ENCODE results near the gene CANX. TPM values are rescaled to one million over a fixed set of nuclear protein-coding genes. Genes with fewer than 3 reads are reported as not detected.
"Not testable (repeated sequence)": the region's sequence is repeated elsewhere in the genome, so short reads cannot be mapped to it uniquely, and the experiment has no call there.

CANX gene, protein sequence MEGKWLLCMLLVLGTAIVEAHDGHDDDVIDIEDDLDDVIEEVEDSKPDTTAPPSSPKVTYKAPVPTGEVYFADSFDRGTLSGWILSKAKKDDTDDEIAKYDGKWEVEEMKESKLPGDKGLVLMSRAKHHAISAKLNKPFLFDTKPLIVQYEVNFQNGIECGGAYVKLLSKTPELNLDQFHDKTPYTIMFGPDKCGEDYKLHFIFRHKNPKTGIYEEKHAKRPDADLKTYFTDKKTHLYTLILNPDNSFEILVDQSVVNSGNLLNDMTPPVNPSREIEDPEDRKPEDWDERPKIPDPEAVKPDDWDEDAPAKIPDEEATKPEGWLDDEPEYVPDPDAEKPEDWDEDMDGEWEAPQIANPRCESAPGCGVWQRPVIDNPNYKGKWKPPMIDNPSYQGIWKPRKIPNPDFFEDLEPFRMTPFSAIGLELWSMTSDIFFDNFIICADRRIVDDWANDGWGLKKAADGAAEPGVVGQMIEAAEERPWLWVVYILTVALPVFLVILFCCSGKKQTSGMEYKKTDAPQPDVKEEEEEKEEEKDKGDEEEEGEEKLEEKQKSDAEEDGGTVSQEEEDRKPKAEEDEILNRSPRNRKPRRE
- 633 and 1,197 TPM in 2 replicates for total RNA-seq

DNA sequence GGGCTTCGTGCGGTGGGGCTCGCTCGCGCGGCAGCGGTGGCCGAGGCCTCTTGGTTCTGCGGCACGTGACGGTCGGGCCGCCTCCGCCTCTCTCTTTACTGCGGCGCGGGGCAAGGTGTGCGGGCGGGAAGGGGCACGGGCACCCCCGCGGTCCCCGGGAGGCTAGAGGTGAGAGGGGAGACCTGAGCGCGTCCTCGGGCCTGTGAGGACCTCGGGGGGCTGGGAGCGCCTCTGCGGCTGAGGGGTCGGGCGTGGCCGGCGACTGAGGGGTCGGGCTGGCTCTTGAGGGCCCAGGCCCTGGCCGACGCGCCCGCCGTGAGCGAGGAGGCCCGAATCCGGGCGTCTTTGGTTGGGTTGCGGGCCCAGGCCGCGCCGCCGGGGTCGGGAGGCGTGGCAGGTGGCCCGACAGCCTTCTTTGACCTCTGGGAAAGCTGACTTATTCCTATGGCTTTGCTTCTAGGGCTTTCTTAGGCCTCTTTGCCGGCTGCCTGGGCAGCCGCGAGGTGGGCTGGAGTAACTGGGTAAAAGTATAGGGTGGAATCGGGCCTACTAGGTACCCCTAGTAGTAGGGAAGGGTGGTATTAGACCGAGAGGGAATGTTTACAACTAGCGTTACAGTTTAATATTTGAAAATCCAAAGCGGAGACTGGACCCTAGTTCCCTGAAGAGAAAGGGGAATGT is at the start of gene CANX:
Gene CANX (plus strand): TSS at position 33 of the 681 bp plus-strand sequence. CDS start 6,715 bp downstream, outside the sequence.
- DNase-seq (ENCODE audit: low read depth, low spot score), result no peak

- DNase-seq (ENCODE audit: low read depth, low spot score), result not testable (repeated sequence)
Measured at GRCh38 chr5:179649166-179649703, 49.5 kb upstream of the CANX start.

GRCh38 chr5:179650245-179650644 is 48.5 kb upstream of the CANX start:
- DNase-seq (ENCODE audit: low read depth, low spot score), result not testable (repeated sequence)

GRCh38 chr5:179653135-179653534 is 45.6 kb upstream of the CANX start:
- not testable (repeated sequence) for DNase-seq (ENCODE audit: low read depth, low spot score)

DNA sequence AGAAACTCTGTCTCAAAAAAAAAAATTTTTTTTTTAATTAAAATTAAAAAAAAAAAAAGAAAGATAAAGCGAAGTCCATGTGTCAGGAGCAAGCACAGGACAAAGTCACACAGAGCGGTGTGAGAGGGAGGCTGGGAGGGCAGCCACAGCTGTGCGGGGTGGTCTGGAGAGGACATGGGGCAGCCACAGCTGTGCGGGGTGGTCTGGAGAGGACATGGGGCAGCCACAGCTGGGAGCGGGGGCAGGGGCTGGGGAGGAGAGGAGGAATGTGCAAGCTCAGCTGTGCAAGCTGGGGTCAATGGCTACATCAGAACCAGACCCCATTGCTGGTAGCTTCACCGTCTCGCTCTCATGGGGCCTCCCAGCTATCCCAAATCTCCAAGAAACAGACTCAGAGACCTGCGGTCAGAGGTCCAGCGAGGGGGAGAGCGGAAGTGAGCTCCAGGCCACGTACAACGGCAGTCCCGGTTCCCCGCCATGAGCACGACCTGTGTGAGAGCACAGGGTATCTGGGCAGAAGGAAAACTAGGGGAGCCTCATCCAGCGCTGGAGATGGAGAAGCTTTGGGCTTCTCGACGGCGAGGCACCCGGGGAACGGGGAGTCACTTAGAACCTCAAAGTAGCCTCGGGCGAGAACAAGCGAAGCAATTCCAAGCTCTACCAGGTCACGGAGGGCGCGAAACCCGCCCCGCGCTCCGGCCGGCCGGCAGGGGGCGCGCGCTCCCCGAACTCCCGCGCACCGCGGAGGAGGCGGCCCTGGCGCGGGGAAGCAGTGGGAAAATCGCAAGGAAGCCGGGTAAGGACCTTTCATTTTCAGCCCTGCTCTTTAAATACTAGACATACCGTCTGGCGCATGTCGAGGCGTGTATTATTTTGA is 41.2 kb upstream of the CANX start:
- DNase-seq (ENCODE audit: low read depth, low spot score), result not testable (repeated sequence)

GRCh38 chr5:179658179-179658856 is 40.4 kb upstream of the CANX start:
- not testable (repeated sequence) for DNase-seq (ENCODE audit: low read depth, low spot score)

- DNase-seq (ENCODE audit: low read depth, low spot score), result not testable (repeated sequence)
Measured at GRCh38 chr5:179661647-179662046, 37.1 kb upstream of the CANX start.

DNA sequence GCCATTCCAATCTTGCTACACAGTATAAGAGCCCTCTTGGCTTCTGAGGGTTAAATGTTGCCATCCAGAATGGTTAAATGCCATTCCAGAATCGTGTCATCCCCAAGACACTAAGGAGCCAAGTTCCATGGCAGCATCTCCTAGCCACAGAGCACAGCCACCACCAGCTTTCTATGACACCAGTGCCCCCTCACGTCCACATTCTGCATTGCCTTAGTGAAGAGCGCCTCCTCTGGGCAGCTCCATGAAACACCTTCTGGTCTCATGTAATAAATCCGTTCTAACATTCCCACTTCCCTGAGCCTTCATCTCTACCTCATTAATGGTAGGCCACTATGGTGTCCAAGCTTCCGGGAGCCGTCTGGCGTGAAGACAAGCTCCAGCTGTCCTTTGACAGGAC is 30.4 kb upstream of the CANX start:
- no peak for DNase-seq (ENCODE audit: low read depth, low spot score)

GRCh38 chr5:179678223-179679013 is 20.3 kb upstream of the CANX start:
- DNase-seq (ENCODE audit: low read depth, low spot score), result peak; percentile 78

DNA sequence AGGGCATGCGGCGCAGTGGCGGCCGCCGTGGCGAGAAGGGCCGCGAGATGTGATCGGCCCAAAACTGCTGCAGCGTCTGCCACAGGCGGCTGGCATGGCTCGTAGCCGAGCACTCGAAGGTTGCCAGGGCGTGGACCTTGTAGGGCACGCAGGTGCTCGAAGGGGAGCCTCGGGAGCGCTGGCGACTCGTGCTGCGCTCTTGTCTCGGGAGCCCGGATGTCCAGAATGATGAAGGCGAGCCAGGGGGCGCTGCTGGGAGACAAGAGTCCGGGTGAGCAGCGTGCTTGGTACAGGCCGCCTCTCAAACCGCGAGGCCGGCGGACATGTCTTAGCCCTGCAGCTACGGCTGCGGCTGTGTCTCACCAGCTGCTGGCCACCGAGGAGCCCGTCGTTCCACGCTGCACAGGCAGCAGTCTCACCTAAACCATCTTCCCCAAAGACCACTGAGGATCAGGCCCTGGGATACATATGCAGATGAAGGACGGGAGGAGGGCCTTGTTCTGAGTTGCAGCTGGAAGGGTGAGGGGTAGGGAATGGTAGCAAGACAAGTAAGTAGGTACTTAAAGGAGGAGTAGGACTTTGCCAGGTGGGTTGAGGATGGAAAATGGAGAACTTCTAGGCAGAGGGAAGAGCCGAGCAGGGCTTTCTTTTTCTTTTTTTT is 19.6 kb upstream of the CANX start:
- DNase-seq (ENCODE audit: low read depth, low spot score), result no peak

DNA sequence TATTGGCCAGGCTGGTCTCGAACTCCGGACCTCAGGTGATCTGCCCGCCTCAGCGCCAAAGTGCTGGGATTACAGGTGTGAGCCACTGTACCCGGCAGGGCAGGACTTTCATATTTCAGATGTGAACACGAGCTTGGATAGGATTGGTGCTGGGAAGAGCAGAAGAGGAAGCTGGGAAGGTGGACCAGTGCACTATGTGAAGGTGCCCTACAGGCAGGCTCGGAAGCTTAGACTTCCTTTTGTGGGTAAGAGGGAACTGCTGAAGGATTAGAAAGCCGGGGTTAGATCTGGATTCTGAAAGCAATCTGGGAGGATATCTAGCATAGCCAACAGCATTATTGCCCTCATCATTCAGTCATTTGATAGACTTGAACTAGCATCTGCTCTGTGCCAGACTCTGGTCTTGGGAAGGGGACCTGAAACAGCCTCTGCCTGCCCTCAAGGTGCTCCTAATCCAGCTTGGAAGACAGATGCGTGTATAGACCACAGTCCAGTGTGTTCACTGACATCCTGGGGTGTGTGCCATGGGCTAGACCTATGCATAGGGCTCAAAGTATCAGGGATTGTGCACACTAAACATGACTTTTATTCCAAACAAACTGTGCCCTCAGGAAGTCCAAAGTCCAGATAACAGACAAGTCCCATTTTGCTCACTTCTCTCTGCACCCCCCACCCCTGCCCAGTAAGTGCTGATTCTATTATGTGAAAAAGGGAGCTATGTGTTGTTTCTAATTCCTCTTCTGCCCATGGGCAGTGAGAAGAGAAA is 18.6 kb upstream of the CANX start:
- no peak for DNase-seq (ENCODE audit: low read depth, low spot score)

DNA sequence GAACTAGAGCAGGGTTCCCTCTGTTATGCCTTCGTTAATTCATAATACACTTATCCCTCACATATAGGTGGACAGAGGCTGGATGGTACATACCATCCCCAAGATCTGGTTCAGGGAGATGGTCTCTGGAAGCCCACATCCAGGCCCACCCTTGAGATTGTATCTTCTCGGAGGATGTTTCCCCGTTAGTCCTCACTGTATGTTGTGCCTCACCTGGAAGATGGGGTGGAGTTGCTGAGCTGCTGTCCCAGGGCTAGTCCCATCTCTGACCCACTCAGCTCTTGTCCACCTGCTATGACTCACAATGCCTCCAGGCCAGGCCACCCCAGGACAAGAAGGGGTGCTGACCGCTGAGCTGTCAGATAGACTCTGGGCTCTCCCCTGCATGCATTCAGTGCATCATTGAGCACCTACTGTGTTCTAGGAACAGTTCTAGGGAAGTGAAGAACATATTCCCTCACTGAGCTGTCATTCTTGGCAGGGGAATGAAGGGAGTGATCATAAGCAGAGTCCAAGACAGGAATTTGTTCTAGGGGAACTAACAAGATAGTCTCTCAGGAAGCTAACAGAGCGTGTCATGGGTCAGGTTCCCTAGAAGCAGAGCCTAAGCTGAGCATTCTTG is 17.9 kb upstream of the CANX start, which contains the start of gene CBY3:
Gene CBY3 (minus strand): TSS at position 255 of the 622 bp plus-strand sequence. CDS start 116 bp downstream, at position 139.
- DNase-seq (ENCODE audit: low read depth, low spot score), result no peak

DNA sequence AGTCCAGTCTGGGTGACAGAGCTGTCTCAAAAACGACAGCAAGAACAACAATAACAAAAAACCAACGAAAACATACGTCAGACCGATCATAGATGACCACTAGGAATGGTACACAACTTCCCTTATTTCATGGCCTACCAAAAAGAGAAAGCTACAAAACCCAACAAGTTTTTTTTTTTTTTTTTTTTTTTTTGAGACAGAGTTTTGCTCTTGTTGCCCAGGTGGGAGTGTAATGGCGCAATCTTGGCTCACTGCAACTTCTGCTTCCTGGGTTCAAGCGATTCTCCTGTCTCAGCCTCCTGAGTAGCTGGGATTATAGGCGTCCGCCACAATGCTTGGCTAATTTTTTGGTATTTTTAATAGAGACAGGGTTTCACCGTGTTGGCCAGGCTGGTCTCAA is 9.6 kb upstream of the CANX start:
- not testable (repeated sequence) for DNase-seq (ENCODE audit: low read depth, low spot score)

DNA sequence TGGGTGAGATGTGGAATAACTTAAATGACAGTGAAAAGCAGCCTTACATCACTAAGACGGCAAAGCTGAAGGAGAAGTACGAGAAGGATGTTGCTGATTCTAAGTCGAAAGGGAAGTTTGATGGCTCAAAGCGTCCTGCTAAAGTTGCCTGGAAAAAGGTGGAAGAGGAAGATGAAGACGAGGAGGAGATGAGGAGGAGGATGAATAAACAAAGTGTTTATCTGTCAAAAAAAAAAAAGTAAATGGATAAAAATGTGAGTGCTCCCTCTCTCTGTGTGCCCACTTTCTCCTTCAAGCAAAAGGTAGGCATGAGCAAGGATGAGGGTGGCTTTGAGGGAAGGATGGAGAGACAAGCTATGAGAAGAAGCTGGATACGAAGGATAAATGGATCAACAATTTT is 4.2 kb upstream of the CANX start:
- DNase-seq (ENCODE audit: low read depth, low spot score), result no peak

GRCh38 chr5:179696603-179697002 is 2.2 kb upstream of the CANX start:
- no peak for DNase-seq (ENCODE audit: low read depth, low spot score)

GRCh38 chr5:179697108-179697507 is 1.7 kb upstream of the CANX start:
- DNase-seq (ENCODE audit: low read depth, low spot score), result no peak

- DNase-seq (ENCODE audit: low read depth, low spot score), result not testable (repeated sequence)
Measured at GRCh38 chr5:179697543-179697942, 1.2 kb upstream of the CANX start.
